ENCODE data around the gene PAPSS2.
A peak's percentile ranks its signal among the peaks of the same experiment; 100 is the strongest.
"Not testable (repeated sequence)": the region's sequence is repeated elsewhere in the genome, so short reads cannot be mapped to it uniquely, and the experiment has no call there.

PAPSS2 gene

DNA sequence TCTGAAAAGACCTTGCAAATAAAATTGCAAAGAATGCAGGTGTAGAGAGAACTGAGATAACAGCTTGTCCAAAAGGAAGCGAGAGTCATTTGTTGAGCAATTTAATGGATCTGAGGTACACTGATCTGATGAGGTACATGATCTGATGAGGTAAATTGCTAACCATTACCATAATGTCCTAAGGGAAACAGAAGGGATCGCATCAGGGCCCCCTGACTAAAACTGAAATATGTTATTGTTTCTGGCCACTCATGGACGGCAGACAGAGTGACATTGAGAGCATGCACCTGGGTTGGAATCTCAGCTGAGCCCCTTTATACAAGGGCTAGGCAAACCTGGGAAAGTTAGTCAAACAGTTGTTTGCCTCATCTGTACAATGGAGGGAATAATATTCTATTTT is 15.8 kb upstream of the PAPSS2 start:
- DNase-seq, result no peak

DNA sequence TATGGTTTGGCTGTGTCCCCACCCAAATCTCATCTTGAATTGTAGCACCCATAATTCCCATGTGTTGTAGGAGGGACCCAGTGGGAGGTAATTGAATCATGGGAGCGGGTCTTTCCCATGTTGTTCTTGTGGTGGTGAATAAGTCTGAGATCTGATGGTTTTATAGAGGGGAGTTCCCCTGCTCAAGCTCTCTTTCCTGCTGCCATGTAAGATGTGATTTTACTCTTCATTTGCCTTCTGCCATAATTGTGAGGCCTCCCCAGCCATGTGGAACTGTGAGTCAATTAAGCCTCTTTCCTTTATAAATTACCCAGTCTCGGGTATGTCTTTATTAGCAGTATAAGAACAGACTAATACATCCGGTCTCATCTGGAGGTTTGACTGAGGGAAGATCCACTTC is 15.2 kb upstream of the PAPSS2 start:
- not testable (repeated sequence) for DNase-seq

DNA sequence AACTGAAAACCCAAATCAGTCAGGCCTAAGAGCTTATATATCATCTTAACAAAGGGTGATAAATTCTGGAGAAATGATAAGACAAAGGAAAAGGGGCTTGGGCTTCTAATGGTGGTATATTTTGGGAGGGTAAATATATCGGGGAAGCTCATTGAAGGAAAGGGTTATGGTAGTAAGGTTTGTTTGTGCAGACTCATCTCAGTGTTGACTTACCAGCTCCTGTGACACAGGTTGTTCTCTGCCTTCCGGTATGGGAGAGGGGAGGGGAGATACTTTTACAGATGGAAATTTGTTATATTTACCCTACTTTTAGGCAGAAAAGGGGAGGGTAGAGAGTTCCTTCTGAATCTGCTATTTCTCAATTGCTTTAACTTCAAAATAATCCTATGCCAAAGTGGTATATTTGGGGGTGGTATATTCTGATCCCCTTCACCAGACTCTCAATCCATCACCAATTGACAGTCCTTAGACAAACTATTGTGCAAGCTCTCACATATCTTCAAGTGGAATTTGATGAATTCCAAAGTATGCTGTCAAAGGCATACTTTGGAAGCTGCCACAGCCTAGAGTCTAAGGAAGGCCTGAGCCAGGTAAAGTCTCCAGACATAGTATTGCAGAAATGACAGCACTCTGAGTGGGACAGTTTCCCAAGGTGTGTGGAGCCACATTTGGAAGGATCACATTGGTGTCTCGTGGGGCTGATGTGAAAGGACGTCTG is 13.3 kb upstream of the PAPSS2 start:
- no peak for DNase-seq

DNA sequence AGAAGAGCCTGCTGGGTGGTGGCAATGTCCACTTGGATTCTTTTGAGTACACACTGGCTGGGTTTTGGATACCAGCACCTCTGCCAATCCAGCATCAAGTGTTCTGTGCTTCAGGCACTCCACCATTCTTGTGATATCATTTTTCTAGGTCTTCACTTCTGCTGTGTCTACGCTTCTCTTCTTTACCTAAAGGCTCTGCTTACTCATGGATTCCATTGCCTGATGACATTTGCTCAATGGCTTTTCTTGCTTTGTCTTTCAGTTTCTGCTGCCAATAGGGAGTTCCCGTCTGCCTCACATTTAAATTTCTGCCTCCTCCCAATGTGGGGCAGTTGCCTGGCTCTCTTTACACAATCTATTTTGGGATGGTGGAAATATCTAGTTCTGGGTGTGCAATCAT is 12.7 kb upstream of the PAPSS2 start:
- no peak for DNase-seq

DNA sequence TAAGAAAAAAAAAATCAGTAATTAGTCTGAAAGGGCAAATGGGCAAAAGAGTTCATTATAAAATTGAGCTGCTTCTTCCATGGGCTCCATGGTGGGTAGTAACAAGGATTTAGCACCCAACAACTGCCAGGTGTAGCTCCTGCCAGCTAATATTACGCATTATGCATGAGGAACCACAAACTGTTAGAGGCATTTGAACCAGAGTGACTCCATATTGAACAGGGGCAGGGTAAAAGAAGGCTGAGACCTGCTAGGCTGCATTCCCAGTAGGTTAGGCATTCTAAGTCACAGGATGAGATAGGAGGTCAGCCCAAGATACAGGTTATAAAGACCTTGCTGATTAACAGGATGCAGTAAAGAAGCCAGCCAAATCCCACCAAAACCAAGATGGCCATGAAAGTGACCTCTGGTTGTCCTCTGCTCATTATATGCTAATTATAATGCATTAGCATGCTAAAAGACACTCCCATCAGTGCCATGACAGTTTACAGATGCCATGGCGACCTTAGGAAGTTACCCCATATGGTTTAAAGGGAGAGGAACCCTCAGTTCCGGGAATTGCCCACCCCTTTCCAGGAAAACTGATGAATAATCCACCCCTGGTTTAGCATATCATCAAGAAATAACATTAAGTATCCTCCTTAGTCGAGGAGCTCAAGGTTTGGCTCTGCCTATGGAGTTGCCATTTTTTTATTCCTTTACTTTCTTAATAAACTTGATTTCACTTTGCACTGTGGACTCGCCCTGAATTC is 8.7 kb upstream of the PAPSS2 start:
- no peak for DNase-seq

DNA sequence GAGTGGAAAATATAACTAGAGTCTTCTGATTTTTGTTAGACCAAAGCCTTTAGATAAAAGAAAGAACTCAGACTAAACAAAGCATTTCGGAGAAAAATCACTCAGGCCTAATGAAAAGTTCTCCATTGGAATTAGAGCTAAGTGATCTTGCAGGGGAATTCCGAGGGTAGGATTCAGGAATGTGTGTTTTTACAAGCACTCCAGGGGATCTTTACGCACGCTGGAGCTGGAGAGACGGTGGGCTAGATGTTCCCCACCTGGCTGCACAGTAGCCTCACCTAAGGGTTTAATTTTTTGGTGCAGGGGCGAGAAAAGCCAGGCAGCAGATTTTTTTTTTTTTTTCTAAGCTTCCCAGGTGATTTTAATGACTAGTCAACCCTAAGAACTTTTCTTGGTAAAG is 7.9 kb upstream of the PAPSS2 start:
- DNase-seq, result no peak

DNA sequence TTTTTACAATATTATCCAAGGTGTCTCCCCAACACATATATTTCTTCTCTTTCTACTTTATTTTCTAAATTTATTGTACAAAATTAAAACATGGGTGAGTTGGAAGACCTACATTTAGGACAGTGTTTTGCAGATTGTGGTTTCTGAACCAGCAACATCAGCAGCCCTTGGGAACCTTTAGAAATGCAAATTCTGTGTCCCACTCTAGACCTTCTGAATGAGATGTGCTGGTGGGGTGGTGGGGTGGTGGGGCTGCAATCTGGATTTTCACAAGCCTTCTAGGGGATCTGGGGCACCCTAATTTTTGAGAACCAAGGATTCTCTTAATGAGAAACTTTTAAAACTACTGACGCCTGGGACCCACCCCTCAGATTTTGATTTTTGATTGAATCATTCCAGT is 7.4 kb upstream of the PAPSS2 start:
- DNase-seq, result no peak

DNA sequence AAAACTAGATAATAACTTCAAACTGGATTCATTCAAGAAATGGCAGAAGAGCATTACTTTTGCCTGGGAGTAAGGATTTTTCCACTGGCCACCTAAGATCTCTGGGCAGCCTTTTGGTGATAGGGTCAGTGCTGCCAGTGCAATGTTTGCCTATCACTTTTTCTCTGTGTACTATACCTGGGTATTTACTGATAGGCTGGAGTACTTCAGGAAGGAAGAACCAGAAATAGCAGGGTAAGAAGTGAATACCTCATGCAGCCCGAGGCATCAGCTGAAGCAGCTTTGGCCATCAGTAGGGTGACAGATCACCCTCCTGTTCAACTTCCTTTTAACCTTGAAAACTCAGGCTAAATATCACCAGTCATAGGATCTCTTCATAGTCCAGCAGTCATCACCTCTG is 5.5 kb upstream of the PAPSS2 start:
- no peak for DNase-seq

DNA sequence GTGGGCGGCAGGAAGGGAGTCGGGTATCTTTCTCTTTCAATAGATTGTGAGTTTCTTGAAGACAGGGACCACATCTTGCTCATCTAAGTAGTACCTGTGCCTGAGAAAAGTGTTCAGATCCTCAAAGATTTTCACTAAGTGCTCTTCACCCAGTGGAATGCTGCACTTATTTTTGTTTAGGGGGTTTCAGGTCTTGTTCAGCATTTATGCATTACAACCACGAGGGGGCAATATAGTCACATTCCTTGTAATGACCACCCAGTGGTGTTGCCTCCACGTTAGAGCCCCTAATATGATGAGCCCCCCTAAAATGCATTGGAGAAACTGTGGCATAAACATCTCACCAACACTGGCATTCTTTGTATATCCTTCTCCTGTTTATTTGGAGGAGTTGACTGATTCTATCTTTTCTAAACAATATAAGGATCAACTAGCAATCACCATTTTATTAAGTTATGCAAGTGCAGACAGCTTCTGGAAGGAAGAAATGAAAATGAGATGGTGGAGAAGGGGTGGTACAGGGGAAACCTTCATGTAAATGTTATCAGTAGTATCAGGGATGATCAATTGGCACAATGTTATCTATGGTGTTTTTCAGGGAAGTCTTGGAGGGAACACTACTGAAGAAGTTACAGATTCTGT is 3.1 kb upstream of the PAPSS2 start:
- DNase-seq, result peak; percentile 47

DNA sequence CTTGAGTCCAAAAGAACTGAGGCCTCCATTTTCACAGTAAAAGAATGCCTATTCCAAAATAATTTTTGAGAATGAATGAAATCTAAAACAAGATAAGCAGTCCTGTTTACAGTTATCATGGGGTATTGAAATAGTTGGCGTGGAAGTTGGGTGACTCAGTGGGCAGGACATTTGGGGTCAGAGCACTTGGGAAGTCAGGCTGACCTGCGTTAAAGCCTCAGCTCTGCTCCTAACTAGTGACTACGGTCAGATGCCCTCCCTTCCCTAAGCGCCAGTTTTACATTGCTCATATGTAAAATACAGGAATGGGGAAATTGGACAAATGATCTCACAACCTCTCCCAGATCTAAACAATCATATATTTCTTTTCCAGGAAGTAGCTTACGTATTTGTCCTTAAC is 2.3 kb upstream of the PAPSS2 start:
- DNase-seq, result no peak

DNA sequence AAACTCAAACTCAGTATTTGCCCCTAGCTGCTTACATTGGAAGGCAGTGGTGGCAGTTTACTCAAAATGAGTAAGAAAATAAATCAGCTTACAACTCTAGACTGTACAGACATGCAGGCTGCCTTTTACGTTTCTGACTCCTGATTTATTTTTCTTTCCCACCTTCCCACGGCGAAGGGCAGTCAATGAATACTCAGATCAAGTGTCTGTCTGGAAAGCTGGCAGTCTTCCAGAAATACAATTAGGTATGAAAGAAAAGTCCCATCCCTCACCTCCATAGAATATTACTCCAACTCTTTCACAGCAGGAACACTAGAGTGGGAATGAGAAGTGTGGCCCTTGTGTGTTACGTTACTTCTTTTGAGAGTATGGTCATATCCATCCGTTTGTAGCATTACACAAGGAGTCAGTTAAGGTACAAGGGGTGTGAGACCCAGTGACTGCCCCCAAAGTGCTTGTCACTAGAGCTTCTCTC is 1.3 kb upstream of the PAPSS2 start:
- no peak for DNase-seq

DNA sequence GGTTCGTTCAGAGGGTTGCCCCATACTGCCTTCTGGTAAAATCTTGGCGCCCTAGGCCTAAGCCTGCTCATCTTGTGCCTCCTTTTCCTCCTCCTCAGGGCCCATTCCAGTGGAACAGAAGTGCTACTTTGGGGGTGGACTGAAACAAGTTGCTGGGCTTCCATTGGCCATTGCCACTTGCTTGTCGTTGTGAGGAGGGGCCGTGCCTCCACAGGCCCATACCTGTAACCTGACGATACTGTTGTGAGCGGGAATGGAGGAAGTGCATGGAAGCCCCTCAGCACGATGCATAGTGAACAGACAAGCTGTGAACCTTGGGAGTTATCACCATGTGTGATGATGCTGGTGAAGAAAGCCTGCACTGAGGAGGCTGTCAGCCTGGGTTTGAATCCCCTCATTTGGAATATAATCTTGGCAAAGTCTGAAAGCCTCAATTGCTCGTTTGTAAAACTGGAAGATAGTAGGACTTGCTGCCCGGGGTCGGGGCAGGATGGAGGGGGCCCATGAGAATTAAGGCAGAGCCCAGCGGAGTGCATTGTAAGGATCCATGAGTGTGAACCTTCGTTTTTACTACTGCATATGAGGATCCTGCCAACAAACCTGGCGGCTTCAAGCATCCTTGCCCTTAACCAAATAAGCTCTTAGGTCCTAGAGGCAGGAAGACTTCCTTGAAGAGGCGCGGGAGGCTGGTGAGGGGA is 671 bp upstream of the PAPSS2 start:
- DNase-seq, result no peak

DNA sequence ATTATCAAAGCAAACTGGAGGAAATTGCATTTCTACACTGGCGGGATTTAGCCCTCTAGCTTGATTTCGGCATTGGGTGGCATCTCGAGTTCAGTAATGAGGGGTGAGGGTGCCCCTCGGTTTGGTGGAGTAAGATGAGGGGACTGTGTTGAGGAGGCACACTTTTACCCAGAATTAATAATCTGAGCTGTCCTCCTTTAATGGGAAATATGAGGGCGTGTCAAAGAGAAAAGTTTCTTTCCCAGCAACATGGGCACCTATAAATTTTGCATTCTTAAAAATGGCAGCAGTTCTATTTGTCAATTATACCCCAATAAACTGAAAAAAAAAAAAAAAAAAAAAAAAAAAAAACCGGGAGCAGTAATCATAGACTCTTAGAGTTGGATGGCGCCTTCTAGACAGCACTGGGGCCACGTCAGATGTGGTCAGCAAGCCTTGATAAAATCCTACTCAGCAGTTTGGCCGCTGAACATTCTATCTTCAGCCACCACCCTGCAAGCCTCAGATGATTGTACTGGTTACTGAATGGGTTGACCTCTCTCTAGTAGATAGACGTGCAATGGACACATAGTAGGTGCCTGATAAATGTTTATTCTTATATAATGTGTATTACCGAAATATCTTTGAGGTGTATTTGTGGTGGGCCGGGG is 931 bp downstream of the PAPSS2 start:
- DNase-seq, result no peak

DNA sequence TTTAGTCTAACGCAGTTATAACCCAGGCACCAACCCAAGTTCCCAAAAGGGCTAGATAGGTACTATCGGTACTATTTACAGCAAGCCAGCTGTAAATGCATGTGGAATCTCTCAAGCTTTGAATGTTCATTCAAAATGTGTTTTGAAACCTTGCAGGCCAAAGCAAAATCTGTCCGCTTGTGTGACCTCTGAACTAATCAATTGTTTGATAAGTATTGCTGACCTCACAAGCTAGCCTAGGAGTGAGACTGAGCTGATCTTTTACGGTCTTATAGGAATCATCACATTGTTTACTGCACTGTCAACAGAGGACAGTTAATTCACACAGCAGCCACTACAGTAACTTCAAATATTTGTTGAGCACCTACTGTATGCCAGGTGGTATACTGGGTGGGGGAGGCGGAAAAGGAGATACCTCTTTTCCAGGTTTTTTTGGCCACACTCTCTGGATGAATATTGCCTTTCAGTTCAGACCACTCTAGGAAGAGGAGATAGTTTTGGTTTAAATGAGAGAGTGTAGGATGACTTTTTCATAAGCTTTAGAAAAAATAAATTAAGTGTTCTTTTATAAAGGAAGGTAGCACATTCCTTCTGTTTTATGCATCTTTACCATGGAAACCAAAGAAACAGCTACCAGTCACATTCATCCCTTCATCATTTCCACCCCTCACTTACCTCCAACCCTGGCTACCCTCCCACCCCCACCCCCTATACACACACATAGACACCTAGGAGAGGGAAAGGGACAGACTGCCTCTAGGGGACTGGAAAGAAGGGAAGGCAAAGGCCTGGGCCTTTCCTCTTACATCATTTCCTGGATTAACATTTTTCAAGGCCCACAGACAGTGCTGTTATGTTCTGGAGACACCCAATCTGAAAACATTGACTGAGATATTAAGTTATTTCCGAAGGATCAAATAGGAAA is 2.4 kb downstream of the PAPSS2 start:
- DNase-seq, result no peak

DNA sequence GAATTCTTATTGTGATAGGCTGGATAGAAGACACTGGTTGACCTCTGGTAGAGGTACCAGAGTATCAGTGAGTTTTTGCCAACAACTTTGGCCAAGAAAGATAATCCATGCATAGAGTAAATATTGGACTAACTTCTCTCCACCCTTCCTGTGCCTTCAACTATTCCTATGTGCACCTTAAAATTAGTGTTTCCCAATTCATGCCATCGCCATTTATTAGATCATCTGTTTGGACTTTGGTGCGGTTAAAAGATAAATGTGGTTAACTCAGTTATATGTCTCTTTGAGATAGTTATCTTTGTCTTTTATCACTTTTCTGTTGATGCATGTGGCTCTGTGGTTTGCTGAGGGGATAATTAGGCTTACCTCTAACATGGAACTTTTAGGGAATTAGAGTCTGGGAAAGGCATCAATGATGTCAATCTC is 4.6 kb downstream of the PAPSS2 start:
- no peak for DNase-seq

DNA sequence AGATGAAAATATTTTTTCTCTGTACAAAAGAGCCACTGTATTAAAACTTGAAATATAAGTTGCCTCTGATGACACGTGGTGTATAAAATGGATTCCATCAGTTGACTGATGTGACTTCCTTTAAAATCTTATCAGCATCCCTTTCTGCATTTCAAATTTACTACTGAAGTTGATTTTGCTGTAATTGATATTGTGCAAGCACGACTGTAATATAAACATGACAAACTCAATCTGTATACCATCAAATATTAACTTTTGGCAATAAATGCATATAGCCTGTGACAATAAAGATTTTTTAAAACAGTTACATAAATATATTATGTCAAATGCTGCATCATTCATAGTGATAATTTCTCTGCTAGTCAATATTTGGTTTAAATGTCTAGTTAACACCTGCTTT is 7.8 kb downstream of the PAPSS2 start:
- DNase-seq, result no peak

DNA sequence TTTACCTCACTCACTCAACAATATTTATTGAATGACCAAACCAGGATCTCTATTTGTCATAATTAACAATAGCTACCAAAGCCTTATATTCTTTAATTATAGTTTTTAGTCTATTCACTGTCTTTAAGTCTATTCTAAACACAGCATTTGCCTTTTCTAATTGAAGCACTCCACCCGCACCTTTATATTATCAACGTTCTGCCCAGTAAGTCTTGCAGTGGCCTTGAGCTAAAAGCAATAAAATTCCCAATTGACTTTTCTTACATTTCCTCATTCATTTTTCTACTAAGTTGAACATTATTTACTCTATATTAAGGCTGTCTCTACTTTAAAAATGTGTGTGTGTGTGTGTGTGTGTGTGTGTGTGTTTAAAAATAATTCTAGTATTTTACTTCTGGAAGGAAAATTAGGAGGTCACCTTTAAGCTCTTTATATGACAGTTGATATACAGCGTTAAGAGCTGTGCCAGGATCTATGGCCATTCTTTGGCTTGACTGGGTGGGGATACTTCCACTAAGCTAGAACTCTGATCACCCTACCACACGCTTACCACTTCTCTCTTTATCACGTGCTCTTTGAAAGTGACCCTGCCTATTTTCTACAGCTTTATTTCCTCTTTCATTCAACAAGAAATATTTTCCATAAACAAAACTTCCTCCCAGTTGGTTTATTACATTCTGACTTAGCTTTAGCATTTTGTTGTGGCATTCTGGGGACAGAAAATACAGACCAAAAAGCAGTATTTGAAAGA is 8.8 kb downstream of the PAPSS2 start:
- no peak for DNase-seq

DNA sequence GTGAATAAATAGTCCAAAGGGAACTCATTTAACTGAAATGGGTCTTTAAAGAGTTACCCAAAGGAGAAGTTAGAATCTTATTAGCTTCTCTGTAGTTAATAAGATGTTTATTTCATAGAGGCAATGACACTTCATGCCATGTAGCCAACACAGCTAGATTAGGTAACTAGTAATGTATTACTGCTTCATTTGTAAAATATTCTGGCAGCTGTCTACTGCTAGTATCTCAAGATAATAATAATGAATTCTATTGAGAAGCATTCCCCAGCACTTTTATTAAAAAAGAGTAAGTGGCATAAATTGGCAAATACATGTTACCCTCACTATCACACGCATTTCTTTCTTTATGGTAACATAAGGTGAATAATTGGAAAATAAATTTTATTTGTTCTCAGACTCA is 10.1 kb downstream of the PAPSS2 start:
- no peak for DNase-seq

DNA sequence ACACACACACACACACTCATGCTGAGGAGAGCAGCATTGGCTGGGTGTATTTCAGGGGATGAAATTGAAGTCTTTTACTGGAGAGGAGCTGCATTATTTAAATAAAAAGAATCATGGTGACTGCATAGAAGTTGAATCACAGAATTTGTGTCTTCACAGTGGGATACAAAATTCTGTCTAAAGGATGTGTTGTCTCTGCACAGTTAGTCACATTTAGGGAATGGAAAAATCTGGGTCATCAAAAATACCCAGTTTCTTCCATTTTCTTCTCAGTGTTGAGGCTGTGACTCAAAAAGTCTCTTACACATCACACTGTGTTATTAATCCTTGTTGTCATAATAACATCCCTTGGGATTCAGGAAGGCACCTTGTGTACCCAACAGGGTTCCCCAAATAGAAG is 10.9 kb downstream of the PAPSS2 start:
- no peak for DNase-seq

DNA sequence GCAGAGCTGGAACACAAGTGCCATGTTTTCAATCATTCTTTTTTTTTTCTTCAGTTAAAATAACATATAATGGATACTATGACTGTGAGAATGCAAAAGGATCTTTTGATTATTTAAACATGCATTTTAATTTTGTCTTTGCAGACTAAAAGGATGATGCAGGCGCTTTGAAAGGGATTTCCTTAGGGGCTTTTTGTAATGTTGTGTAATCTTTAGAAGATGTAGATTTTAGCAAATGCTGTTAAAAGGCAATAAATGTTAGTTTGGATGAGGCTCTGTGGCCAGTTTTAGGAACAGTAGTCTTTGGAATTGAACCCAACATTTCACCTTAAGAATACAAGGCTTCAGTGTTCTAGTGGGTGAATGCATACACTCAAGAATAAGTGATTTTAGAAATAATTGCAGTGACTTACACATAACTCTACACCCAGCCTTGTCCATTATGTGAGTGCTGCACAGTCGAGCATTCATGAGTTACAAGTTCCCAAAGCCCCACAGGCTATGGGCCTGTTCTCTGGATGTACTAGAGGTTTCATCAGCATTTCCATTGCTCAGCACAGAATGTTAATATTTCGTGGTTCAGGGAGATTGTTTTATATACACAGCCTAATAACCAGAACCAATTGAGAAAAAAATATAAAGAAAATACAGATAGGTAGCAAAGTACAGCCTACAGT is 11.6 kb downstream of the PAPSS2 start:
- no peak for DNase-seq
